NB4 (cell line): Measurements from ENCODE around the gene ATAD1.

Experiments
- POLR2A ChIP-seq: IDR thresholded peaks from 2 replicates; pipeline ENCODE4 v1.6.1; 2011; ENCODE audit warnings: mild to moderate bottlenecking; ENCODE audit not compliant: insufficient read length; ENCODE audit errors: extremely low read depth
- TF ChIP-seq, protein P1 (sequence below): IDR thresholded peaks from one replicate; pipeline ENCODE4 v1.5.1; 2012; ENCODE audit warnings: low read depth, low read length

DNA sequence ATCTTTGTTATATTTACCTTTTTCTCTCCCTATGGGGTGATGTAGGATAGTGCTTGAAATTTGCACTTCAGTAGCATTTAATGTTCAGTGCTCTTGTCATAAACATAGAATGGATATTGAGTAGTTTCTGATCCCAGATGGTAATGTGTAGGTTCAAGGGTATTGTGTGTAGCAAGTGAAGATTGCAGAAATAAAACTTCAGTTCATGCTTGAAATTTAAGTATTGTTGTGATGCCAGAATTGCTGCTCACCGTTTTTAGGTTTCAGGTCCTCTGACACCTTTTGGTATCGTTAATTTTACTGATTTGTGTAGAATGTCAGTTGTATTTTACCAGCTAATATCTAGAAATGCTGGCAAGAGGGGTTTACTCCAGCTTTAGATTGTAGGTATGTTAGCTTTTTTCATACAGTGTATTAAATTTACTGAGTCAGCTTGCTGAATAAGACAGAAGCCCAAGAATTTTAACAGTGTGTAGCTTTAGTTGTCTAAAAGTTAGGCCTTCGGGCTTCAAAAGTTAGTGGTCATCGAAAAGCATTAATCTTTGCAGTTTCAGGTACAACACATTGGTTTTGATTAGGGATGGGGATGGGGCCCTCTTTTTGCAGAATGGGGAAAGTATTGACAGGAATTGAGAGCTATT lies 47.3 kb upstream of the ATAD1 start:
- TF ChIP-seq, protein P1, sequence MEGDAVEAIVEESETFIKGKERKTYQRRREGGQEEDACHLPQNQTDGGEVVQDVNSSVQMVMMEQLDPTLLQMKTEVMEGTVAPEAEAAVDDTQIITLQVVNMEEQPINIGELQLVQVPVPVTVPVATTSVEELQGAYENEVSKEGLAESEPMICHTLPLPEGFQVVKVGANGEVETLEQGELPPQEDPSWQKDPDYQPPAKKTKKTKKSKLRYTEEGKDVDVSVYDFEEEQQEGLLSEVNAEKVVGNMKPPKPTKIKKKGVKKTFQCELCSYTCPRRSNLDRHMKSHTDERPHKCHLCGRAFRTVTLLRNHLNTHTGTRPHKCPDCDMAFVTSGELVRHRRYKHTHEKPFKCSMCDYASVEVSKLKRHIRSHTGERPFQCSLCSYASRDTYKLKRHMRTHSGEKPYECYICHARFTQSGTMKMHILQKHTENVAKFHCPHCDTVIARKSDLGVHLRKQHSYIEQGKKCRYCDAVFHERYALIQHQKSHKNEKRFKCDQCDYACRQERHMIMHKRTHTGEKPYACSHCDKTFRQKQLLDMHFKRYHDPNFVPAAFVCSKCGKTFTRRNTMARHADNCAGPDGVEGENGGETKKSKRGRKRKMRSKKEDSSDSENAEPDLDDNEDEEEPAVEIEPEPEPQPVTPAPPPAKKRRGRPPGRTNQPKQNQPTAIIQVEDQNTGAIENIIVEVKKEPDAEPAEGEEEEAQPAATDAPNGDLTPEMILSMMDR = no peak
- no peak for TF ChIP-seq POLR2A
